OCI-LY3 (cell line): ENCODE results near the gene SAMD7.

Source experiments
- H2AFZ ChIP-seq: fragments of 200-600, 300-600 bp; shearing (Covaris generic); 2 replicates; pipeline ENCODE4 v1.6.0; 2014; ENCODE audit warnings: antibody characterized with exemption, low read depth, low read length
- H3K27ac ChIP-seq: fragments of 200-600, 300-600 bp; sonication (generic); 2 replicates; pipeline ENCODE4 v1.5.1; 2014; ENCODE audit warnings: mild to moderate bottlenecking, low read length, moderate library complexity, mixed read lengths
- H3K27me3 ChIP-seq: fragments of 200-600, 300-600 bp; sonication (generic); 2 replicates; pipeline ENCODE4 v1.6.1; 2014; ENCODE audit warnings: low read depth, low read length, mixed read lengths
- H3K36me3 ChIP-seq: fragments of 200-600, 300-600 bp; sonication (generic); replicated peaks from 2 replicates; pipeline ENCODE3; 2014; ENCODE audit warnings: low read depth, low read length, mixed read lengths
- H3K4me1 ChIP-seq: fragments of 300-600, 200-600 bp; sonication (generic); 2 replicates; pipeline ENCODE4 v1.6.1; 2014; ENCODE audit warnings: low read length, mixed read lengths
- H3K4me2 ChIP-seq: fragments of 200-600, 300-600 bp; sonication (generic); 2 replicates; pipeline ENCODE4 v1.6.1; 2014; ENCODE audit warnings: low read length, mixed read lengths
- H3K4me3 ChIP-seq: fragments of 300-600, 200-600 bp; sonication (generic); 2 replicates; pipeline ENCODE4 v1.5.1; 2014; ENCODE audit warnings: antibody characterized with exemption, mild to moderate bottlenecking, low read length, moderate library complexity
- H3K79me2 ChIP-seq: fragments of 300-600, 200-600 bp; shearing (Covaris generic); 2 replicates; pipeline ENCODE4 v1.6.1; 2014; ENCODE audit warnings: mild to moderate bottlenecking, low read length, mixed read lengths
- H3K9ac ChIP-seq: fragments of 300-600, 200-600 bp; shearing (Covaris generic); 2 replicates; pipeline ENCODE4 v1.6.0; 2014; ENCODE audit warnings: mild to moderate bottlenecking, low read length, moderate library complexity
- H3K9me3 ChIP-seq: fragments of 200-600, 300-600 bp; shearing (Covaris generic); 2 replicates; pipeline ENCODE4 v1.6.1; 2014; ENCODE audit warnings: low read length, mixed read lengths; ENCODE audit not compliant: insufficient read depth
- H4K20me1 ChIP-seq: fragments of 200-600, 300-600 bp; sonication (generic); 2 replicates; pipeline ENCODE4 v1.6.1; 2016; ENCODE audit warnings: low read length, mixed read lengths; ENCODE audit not compliant: insufficient read depth
- CTCF ChIP-seq: fragments of 200-600, 300-600 bp; sonication (generic); IDR thresholded peaks from 2 replicates; pipeline ENCODE4 v1.5.1; 2014; ENCODE audit warnings: antibody characterized with exemption, low read length, low read depth
- EZH2phosphoT487 ChIP-seq: fragments of 200-600 bp; shearing (Covaris generic); IDR thresholded peaks from 2 replicates; pipeline ENCODE4 v1.6.1; 2018; ENCODE audit warnings: antibody characterized with exemption, mixed run types, low read depth

Gene SAMD7

DNA sequence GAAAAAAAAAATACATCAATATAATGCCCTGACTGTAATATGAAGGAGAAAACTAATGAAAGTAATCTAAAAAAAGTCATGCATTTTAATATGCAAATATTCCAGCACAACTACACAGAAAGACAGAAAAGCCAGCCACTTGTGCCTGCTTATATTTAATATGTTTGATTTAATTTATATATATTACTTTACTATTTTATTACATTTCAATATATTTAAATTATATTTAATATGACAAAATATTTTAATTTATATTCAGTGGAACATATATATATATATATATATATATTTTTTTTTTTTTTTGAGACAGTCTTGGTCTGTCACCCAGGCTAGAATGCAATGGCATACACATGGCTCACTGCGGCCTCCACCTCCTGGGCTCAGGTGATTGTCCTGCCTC lies 14.1 kb upstream of the SAMD7 start:
- no peak overlapping the region for H2AFZ ChIP-seq
- H3K4me1 ChIP-seq: no peaks in the 10 kb centered on the region
- H3K27ac ChIP-seq: no peak overlapping the region
- no peaks in the 10 kb centered on the region for H4K20me1 ChIP-seq
- no peak overlapping the region for H3K9ac ChIP-seq
- no peak overlapping the region for H3K4me2 ChIP-seq
- H3K27me3 ChIP-seq: no peaks in the 10 kb centered on the region
- H3K4me3 ChIP-seq: no peak overlapping the region
- no peaks in the 10 kb centered on the region for H3K36me3 ChIP-seq
- H3K9me3 ChIP-seq: peaks cover 6% of the 10 kb centered on the region
- no peaks in the 10 kb centered on the region for H3K79me2 ChIP-seq
- no peak for TF ChIP-seq EZH2phosphoT487
- no peak for TF ChIP-seq CTCF

- Histone ChIP-seq H3K9me3 (peaks cover 6% of the 10 kb centered on the region), H3K36me3 (no peaks in the 10 kb centered on the region), H4K20me1 (no peaks in the 10 kb centered on the region), H3K27ac (no peak overlapping the region), H3K79me2 (no peaks in the 10 kb centered on the region), H3K4me3 (no peak overlapping the region), H3K9ac (no peak overlapping the region), H2AFZ (no peak overlapping the region), H3K4me1 (no peaks in the 10 kb centered on the region), H3K4me2 (no peak overlapping the region), H3K27me3 (no peaks in the 10 kb centered on the region)
- TF ChIP-seq EZH2phosphoT487 (no peak), CTCF (no peak)
Measured at GRCh38 chr3:169901453-169901852, 9.9 kb upstream of the SAMD7 start.

DNA sequence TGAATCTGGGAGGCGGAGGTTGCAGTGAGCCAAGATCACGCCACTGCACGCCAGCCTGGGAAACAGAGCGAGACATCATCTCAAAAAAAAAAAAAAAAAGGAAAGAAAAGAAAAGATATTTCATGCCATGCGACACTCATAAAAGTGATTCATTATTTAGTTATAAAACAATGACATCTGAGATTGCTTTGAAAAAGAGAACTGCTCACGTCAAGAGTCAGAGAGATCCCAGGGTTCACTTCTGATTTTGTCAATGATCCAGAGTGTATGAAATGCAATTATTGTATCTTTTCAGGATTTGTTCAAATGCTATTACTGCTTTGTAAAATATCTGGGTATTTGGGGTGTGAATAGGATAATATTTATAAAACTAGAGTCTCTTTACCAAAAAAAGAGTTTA lies 6.0 kb upstream of the SAMD7 start:
- no peak overlapping the region for H3K9ac ChIP-seq

DNA sequence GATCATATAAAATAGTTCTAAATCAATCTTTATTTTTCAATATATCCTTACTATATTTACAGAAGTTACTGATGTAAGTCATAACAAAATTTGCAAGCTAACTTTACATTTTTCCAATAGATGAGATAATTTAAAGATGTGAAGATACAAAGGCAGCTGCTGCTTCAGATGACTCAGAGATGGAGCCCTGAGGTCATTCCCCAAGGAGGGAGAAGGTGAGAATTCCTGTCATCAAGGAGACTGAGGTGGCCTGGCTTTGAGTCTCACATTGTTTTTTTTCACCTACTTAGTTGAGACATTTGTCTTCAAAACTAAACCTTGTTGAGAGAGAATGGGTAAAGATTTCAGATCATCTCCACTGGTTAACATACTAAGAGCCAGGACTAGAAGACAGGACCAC lies 3.9 kb upstream of the SAMD7 start:
- H3K79me2 ChIP-seq: no peaks in the 10 kb centered on the region
- no peaks in the 10 kb centered on the region for H3K9me3 ChIP-seq
- no peak overlapping the region for H3K4me2 ChIP-seq
- H2AFZ ChIP-seq: no peak overlapping the region
- no peak overlapping the region for H3K4me3 ChIP-seq
- no peaks in the 10 kb centered on the region for H3K4me1 ChIP-seq
- TF ChIP-seq CTCF (no peak), EZH2phosphoT487 (no peak)
- H3K9ac ChIP-seq: no peak overlapping the region
- H3K36me3 ChIP-seq: no peaks in the 10 kb centered on the region
- peaks cover 12% of the 10 kb centered on the region; the same call in 1 of the 2 replicates for H3K27me3 ChIP-seq
- no peaks in the 10 kb centered on the region for H4K20me1 ChIP-seq
- H3K27ac ChIP-seq: no peak overlapping the region

More for the DNA sequence above, 6.0 kb upstream of the SAMD7 start:
- Histone ChIP-seq H3K4me3 (no peak overlapping the region), H3K27me3 (peaks cover 12% of the 10 kb centered on the region; the same call in 1 of the 2 replicates), H3K4me2 (no peak overlapping the region), H3K79me2 (no peaks in the 10 kb centered on the region), H4K20me1 (no peaks in the 10 kb centered on the region), H2AFZ (no peak overlapping the region), H3K36me3 (no peaks in the 10 kb centered on the region), H3K4me1 (no peaks in the 10 kb centered on the region), H3K27ac (no peak overlapping the region), H3K9me3 (peaks cover 6% of the 10 kb centered on the region)
- TF ChIP-seq CTCF: no peak
- no peak for TF ChIP-seq EZH2phosphoT487
